Fibroblast of villous mesenchyme (primary cell): ENCODE measurements around the gene RFPL4A. TPM values are rescaled to one million over a fixed set of nuclear protein-coding genes. Genes with fewer than 3 reads are reported as not detected.

Experiments used
- DNase-seq: peaks from one replicate; pipeline ENCODE4 v3.0.0-alpha.2; 2010; ENCODE audit warnings: low read depth
- H3K4me3 ChIP-seq: 2 replicates; pipeline ENCODE4 v1.5.1; 2011; ENCODE audit warnings: low read depth, mild to moderate bottlenecking, low read length
- CTCF ChIP-seq: IDR thresholded peaks from 2 replicates; pipeline ENCODE4 v1.5.1; 2012; ENCODE audit warnings: low read depth, mild to moderate bottlenecking, low read length; ENCODE audit not compliant: insufficient read depth
- total RNA-seq: library from RNA; depleted of rRNA; stranded (reverse); fragments of >200 nt; gene quantifications from 2 replicates; pipeline ENCODE4 v1.2.3, GENCODE V29; 2012

The RFPL4A gene
- total RNA-seq, 1 donor = not detected

DNA sequence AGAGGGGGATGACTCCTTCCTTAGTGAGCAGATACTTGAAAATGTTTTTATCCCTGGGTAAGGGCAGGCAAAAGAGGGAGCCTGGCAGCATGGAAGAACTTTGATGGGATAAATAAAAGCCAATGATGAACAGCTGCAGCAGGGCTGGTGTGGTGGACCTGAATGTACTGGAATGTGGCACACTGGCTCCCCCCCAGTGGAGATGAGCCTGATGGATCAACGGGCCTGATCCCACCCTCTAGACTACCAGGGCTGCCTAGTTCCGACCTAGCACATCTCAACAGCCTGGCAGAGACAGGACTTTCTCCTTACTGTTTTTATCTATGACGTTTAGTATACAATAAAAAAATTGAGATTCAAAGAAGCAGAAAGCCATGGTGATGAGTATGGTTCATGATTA lies 52.4 kb downstream of the RFPL4A start:
- TF ChIP-seq CTCF = no peak
- DNase-seq = no peak
- no peak overlapping the region for H3K4me3 ChIP-seq

GRCh38 chr19:55812449-55812848 lies 53.6 kb downstream of the RFPL4A start:
- no peak for DNase-seq
- no peak for TF ChIP-seq CTCF
- H3K4me3 ChIP-seq = no peak overlapping the region

Other genes with a start within 250 kb of the RFPL4A start
- not detected in 2 replicates for gene SBK2, start 222.0 kb upstream of the RFPL4A start, total RNA-seq
- gene SBK3, start 213.6 kb upstream of the RFPL4A start, total RNA-seq = under 0.01 TPM in 2 replicates
- gene ZNF579, start 178.2 kb upstream of the RFPL4A start, total RNA-seq = 5.6 and 7.7 TPM in 2 replicates
- 4.3 and 5.2 TPM in 2 replicates for gene FIZ1, start 159.6 kb upstream of the RFPL4A start, total RNA-seq
- 4.7 and 6.4 TPM in 2 replicates for gene ZNF524, start 158.8 kb upstream of the RFPL4A start, total RNA-seq
- 1.3 and 1.9 TPM in 2 replicates for gene ZNF865, start 153.4 kb upstream of the RFPL4A start, total RNA-seq
- gene ZNF784, start 134.5 kb upstream of the RFPL4A start, total RNA-seq = 5.6 and 7.4 TPM in 2 replicates
- 5.5 and 5.6 TPM in 2 replicates for gene ZNF580, start 118.1 kb upstream of the RFPL4A start, total RNA-seq
- gene ZNF581, start 115.4 kb upstream of the RFPL4A start, total RNA-seq = 11.0 and 13.0 TPM in 2 replicates
- gene CCDC106, start 110.9 kb upstream of the RFPL4A start, total RNA-seq = 7.8 and 9.0 TPM in 2 replicates
- gene U2AF2, start 104.1 kb upstream of the RFPL4A start, total RNA-seq = 99.9 and 111 TPM in 2 replicates
- gene EPN1, start 83.9 kb upstream of the RFPL4A start, total RNA-seq = 17.7 and 31.2 TPM in 2 replicates
- not detected in 2 replicates for gene NLRP9, start 20.7 kb upstream of the RFPL4A start, total RNA-seq
- not detected in 2 replicates for gene RFPL4AL1, start 10.0 kb downstream of the RFPL4A start, total RNA-seq
- gene NLRP11, start 72.9 kb downstream of the RFPL4A start, total RNA-seq = not detected in 2 replicates
- not detected in 2 replicates for gene NLRP4, start 77.4 kb downstream of the RFPL4A start, total RNA-seq
- gene NLRP13, start 173.2 kb downstream of the RFPL4A start, total RNA-seq = not detected in 2 replicates
- not detected in 2 replicates for gene NLRP8, start 188.7 kb downstream of the RFPL4A start, total RNA-seq
- gene NLRP5, start 227.7 kb downstream of the RFPL4A start, total RNA-seq = not detected in 2 replicates